HG02588 (cell line): ENCODE data around the gene MSRB3.
"Not testable (repeated sequence)": the region's sequence is repeated elsewhere in the genome, so short reads cannot be mapped to it uniquely, and the experiment has no call there.

Experiments used
- ATAC-seq: cut with Tn5 transposase; IDR thresholded peaks from one replicate; pipeline ENCODE4 v1.9.1; 2021; ENCODE audit warnings: mild to moderate bottlenecking, moderate library complexity; ENCODE audit not compliant: unreplicated experiment

The MSRB3 gene

DNA sequence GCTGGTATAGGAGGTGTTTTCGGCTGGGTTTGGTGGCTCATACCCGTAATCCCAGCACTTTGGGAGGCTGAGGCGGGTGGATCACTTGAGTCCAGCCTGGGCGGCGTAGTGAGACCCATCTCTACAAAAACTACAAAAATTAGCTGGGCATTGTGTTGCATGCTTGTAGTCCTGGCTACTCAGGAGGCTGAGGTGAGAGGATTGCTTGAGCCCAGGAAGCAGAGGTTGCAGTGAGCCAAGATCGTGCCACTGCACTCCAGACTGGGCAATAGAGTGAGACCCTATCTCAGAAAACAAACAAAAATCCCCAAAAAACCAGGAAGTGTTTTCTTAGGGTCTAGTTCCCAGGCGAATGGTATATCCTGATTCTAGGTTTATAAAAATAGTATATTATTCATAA is 7.0 kb downstream of the MSRB3 start:
- ATAC-seq = not testable (repeated sequence)

DNA sequence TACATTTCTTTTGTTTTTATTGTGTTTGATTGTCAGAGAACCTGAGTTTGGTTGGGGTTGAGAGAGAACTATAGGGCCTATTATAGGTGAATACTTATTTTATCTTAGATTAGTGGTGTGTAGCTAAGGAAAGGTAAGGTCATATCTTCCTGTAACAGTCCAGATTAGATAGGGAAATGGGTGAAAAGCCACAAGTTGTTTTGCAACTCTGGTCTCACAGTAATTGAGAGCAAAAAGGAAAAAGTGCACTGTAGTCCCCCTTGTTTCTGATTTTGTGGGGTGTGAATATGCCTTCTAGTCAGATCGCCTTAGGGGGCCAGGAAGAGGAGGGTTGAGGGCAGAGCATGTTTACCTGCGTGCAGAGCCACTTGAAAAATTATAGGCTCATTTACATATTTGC is 8.9 kb downstream of the MSRB3 start:
- no peak for ATAC-seq

DNA sequence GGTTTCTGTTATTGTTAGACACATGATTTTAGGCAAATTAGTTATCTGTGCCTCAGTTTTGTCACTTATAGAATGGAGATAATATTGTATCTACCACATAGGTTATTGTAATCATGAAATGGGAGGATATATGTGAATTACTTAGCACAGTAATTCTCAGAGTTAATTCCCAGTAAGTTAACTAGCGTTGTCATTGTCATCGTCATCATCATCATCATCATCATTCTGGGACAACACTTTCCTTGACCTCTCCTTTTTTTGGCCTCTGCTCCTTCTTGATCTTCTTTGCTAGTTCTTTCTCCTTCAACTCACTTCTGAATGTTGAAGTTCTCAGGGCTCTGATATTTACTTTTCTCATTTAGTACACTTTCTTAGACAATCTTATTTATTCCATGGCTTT is 13.8 kb downstream of the MSRB3 start:
- no peak for ATAC-seq

DNA sequence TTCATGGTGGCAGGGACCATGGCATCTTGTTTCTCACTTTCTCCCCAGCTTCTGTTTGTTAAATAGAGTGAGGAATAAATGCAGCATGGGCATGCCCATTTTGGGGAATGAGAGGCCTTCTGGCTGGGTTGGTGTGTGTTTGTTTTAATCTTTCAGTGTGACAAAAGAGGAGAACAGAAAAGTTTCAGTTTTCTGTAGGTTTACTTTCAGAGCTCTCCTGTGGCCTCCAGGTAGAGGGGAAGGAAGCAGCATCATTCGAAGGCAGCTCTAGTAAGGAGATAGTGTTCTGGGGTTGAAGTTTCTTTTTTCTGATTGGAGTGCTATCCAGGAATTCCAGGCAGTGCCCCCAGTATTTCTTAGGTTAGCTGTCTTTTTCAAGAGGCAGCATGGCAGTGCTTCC is 15.3 kb downstream of the MSRB3 start:
- ATAC-seq = no peak

DNA sequence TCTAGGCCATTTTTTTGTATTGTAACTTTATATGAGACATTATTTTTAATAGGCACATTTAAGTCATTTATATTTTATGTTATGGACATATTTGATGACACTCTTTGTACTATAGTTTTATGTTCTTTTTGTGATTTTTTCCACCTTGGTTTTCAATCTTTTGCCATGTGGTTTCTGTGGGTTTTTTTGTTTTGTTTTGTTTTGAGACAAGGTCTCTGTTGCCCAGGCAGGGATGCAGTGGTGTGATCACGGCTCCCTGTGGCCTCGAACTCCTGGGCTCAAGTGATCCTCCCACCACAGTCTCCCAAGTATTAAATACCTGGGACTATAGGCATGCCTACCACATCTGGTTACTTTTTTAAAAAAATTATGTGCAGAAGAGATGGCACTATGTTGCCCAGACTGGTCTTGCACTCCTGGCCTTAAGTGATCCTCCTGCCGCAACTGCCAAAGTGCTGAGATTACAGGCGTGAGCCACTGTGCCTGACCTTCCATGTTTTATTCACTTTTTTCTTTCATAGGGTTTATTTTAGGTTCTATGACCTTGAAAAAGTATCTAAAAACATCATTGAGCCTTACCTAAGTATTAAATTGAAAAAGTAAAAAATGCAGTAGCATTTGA is 16.3 kb downstream of the MSRB3 start:
- no peak for ATAC-seq

DNA sequence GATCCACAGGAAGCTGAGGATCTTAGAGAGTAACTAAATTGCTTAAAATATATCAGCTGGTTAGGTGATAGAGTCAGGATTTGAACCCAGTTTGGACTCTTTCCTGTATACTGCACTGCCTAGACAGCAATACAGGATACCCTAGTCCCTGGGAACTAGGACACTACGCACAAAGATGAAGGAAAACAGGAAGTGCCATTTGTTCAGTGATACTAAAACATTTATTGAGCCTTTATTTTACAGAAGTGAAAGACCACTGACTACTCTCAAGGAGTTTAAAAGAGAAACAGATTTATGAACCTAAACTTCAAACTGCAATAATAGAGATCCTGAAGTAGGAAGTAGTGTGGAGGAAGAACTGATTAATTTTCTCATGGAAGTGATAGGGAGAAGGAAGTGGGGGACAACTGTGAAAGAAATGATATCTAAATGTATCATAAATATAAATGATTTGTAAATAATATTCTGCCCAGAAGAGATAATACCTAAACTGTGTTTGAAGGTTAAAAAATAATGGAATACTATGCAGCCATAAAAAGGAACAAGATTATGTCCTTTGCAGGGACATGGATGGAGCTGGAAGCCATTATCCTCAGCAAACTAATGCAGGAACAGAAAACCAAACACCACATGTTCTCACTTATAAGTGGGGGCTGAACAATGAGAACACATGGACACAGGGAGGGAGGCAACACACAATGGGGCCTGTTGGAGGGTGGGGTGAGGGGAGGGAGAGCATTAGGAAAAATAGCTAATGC is 18.2 kb downstream of the MSRB3 start:
- ATAC-seq = no peak

DNA sequence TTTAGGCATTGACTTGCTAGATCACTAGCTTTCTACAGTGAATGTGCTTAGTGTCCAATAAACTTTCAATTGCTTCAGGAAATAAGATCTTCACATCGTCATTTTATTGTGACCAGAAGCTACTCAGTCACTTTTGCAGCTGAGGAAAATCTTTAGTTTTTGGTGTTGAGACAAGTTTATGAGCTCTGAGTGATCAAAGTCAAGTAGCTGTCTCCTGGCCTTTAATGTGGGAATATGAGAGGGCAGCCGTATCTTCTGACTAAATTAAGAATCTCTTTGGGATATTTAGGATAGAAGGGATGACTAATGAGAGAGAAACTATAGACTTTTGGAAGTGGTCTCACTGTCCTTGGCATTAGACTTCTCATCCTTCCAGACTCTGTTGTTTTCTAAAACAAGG is 21.6 kb downstream of the MSRB3 start:
- no peak for ATAC-seq

DNA sequence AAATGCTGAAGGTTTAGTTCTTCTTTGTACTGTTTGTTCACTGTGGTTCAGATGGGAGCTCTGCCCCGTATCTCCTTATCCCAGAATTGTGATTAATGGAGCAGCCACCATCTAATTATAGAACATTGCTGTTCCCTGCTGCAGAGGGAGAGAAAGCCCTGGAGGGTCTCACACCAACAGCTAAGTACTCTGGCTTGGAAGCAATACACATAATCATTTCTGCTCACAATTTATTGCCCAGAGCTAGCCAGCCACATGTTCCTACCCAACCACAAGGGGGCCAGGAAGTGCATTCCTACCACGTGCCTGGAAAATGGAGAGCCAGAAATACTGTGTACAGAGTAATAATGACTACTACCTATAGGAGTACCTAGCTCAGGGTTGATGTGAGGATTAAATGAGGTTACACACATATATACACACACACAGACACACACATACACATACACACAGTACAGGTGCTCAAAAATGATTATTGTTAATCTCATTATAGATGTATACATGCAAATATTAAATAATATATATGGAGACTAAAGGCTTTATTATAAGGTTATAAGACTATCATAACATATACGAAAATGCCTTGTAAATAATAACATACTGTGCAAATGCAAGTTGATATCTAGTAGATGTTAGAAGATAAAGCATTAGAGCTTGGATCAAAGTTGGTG is 22.3 kb downstream of the MSRB3 start:
- no peak for ATAC-seq

DNA sequence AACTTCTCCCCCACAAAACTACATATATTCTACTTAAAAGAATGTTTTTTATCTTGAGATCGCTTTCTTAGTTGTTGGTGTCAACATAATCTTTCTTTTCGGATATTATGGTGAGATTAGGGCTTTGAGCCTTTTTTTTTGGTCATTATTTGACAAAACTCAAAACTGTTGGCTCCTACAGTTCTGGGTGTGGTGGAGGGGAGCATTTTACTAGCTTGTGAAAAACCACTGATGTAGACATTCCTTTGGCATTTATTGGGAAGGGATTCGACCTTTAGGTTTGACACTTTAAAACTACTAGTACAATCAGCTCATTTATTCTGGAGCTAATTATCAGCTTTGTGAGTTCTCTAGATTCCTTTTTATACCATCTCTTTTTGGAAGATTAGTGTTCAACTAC is 24.4 kb downstream of the MSRB3 start:
- no peak for ATAC-seq

DNA sequence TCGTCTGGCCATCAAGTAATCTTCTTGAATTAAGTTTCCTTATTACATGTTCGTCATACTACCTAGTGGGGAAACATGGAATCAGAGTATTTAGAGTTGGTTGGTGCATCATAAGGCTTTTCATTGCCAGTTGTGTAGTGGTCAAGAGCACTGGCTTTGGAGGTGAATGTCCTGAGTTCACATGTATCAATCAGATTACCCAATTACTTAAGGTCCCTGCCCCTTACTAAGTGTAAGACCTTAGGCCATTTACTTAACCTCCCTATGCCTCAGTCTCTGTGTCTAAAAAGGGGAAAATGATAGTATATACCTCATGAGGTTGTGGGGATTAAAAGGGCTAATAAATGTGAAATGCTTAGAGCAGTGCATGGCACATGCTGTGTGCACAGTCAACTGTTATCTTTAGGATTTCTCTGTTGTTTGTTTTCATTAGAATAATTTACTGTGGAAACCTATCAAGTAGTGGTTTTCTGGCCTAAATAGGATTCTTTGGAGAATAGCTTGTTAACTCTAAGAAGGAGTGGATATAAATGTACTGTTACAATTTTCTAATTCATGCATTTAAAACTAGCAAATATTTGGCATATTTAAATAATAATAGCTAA is 27.0 kb downstream of the MSRB3 start:
- no peak for ATAC-seq

DNA sequence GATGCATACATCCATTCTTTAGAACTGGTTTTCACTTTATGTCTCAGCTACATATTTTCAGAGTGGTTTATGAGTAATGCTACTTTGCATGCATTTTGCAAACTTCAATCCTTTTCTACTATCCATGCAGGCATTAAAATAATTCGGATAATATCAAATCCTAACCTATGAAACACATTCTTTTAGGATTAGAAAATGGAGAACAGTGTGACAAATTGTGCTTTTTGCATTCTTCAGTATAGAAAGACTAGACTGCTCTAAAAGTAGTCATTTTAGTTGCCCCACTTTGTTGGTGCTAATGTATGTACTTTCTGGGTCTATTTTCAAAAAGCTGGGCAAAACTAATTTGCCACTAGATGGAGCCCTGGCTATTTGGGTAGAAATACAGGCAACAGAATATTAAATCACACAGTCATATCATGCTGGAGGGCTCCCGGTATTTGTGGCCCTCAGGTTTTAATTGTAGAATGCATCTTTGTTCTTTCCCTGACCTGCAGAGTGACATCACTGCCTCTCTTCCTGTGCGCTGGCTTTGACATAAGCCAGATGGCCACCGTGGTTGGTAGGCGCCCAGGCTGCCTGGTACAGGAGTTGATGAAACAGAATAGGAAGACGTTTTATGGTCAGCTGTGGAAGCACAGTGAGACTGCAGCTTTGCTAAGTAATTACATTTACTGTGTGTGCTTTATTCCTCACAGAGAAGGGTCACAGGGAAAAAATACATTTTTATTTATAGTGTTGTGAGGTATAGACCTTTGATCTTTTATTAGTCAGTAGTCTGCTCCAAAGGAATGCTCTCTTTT is 28.1 kb downstream of the MSRB3 start:
- no peak for ATAC-seq

DNA sequence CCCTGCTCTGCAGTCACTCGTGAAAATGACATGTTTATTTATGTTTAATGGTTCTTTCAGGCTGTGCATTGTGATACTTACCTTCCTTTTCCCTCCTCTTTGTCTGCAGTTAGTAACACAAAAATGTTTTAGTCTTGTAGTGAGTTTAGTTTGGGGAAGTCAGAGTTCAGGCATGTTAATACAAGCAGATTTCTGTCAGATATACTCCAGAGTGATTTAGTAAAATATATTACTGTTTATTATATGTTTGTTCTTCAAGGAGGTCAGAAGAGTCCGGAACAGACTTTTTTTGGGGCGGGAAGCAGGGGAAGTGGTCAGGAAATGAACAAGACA is 28.7 kb downstream of the MSRB3 start:
- ATAC-seq = no peak

DNA sequence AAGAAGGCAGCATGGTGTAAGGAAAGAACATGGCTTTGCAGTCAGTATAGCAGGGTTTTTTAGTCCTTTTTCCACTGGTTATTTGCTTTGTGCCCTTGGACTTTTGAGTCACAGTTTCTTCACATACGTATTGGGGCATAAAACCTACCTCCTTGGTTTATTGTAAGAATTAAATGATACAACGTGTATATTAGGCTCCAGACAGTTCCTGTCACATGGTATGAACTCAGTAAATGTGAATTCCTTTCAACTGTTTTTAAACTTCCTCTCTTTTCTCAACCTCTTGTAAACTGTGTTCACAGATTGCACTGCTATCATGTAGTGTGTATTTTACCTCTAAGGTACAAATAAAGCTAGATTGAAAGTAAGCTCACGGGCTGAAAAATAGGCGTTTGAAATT is 29.5 kb downstream of the MSRB3 start:
- ATAC-seq = no peak

DNA sequence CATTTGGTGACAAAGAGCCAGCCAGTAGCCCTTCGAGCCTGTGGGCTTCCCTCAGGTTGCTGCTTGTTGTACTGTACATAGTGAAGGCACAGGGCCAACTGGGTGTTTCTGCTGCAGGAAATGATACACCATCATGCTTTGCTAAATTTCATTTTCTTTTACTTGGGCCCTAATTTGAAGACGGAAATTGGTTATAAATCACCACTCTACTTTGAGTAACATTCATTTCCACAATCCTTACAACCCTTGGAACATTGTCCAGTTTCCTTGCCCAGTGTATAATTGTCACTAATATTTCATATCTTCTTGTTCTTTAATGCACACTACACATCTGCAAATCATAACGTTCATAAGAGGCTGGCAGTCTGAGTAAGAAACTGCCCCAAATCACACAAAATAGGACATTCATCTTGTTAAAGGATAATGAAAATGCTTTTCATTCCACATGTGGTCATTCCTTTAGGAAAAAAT is 30.2 kb downstream of the MSRB3 start:
- ATAC-seq = no peak

DNA sequence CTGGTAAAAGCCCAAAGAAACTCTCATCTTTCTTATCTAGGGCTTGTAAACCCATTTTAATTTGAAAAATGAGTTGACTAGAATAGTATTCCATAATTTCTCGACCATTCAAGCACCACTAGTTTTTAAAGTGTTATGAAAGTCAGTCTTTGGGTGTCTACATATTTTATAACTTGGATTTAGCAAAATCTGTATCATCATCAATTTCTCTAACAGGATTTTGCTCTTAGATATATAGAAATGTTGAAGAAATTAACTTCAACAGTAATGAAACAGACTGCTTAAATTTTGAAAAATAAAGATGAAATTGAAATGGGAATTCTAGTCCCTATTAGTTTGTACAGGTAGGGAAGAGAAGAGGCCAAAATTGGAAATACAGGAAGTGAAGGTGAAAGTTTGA is 32.8 kb downstream of the MSRB3 start:
- ATAC-seq = no peak

DNA sequence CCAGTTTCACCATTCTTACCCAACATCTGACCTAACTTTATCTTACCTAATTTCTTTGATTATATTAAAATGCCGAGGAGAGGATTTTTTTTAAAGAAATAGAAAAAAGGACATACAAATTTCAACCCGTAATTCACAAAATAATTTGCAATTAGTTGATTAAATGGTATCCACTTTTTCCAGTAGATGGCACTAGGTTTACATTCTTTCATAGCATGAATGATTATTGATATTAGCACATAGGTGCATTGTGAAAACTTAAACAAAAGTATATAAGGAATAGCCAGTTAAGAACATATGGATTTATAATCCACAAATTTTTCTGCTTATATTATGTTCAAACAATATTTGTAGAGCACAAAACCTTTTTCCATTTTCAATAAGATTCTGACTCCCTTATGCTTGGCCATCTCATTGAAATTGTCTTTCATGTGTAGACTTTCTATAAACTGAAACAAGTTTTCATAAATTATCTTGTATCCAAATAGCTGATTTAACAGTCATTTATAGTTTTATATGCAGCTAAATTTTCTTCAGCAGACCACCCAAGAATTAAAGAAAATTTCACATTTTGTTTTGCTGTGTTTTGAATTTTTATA is 35.3 kb downstream of the MSRB3 start:
- no peak for ATAC-seq

DNA sequence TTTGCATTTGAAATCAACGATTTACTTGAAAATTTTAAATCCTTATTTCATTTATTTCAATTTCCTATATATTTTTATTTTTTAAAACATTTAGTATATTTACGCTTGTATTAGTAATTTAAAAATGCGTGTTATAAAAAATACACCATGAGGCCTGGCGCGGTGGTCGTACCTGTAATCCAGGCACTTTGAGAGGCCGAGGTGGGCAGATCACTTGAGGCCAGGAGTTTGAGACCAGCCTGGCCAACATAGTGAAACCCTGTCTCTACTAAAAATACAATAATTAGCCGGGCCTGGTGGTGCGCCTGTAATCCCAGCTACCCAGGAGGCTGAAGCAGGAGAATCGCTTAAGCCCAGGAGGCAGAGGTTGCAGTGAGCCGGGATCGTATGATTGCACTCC is 36.8 kb downstream of the MSRB3 start:
- ATAC-seq = not testable (repeated sequence)

DNA sequence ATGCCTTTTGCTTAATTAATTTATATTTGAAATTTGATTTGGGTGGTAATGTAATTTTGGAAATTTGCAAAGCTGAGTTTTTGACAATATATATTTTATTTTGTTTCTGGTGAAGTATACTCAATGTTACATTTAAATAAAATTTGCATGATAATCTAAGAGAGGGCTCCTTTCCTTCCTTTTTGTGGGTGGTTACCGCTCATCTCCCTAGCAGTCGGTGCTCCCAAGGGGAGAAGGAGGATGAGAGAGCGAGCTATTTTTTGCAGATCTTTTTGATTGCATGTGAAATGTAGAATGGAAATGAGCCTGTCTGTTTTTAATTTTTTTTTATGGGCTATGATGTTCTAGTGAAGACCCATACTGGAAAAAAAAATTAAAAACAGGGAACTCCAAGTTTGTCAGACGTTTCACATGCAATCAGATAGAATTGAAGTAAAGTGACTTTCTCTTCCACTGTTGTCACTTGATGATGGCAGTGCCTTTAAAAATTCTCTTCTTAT is 39.8 kb downstream of the MSRB3 start:
- ATAC-seq = no peak

DNA sequence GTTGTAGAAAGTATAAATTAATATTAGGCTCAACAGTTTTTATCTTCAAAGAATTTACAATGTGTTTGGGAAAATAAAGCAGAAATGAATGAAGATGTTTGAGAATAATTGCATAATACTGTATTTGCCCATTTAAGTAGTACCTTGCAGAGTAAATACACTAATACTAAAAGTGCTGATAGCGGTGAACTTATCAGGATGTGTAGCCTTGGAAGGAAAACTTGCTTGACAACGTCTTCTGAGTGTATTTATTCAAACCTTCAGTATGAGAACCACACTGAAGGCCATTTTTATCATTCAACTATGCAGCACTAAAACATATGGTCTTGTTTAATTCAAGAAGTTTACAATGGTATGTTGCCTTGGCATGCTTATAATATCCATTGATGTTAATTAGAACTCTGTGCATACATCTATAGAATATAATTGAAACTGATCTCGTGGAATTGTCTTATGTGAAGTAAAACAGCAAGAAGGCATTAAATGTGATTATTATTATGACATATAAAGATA is 41.3 kb downstream of the MSRB3 start:
- no peak for ATAC-seq

DNA sequence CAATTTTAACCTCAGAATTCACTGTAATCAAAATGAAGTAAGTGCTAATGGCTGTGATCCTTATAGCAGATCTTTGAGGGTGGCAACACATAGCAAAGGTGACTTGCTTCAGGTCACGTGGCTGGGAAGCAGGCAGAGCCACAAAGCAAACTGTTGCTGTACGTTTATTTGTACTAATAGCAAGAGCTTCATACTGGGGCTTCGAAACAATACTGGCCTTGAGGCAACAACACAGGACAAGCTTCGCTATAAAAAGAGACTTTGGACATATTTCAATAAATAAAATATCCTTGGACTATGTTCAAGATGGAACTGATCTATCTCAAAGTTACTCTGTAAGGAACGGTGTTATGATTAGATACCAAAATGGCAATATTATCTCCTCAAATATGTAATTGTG is 44.6 kb downstream of the MSRB3 start:
- no peak for ATAC-seq
